Suppressor macrophage treated with lipopolysaccharide for 4 hours (primary cell): ENCODE results near the gene TK1.
A peak's percentile ranks its signal among the peaks of the same experiment; 100 is the strongest.
"Not testable (repeated sequence)": the region's sequence is repeated elsewhere in the genome, so short reads cannot be mapped to it uniquely, and the experiment has no call there.

Experiments
- DNase-seq: peaks from one replicate; pipeline ENCODE4 v3.0.0-alpha.2; 2020

The TK1 gene

GRCh38 chr17:78186692-78187595 lies at the start of gene TK1, which contains the start of gene AFMID:
TSS of gene TK1 (minus strand) at chr17:78187052. CDS start at chr17:78186994, 58 bp downstream.
TSS of gene AFMID (plus strand) at chr17:78187362. CDS start at chr17:78187371, 9 bp downstream.
- DNase-seq: peak; percentile 98

GRCh38 chr17:78235885-78236284 lies 49.0 kb upstream of the TK1 start:
- DNase-seq: no peak

- DNase-seq: not testable (repeated sequence)
These were observed 48.2 kb upstream of the TK1 start for GRCh38 chr17:78235022-78235421.

- DNase-seq: no peak
These were observed 47.5 kb upstream of the TK1 start for GRCh38 chr17:78234261-78234865.

GRCh38 chr17:78233678-78234077 lies 46.8 kb upstream of the TK1 start:
- no peak for DNase-seq

- no peak for DNase-seq
These were observed 46.0 kb upstream of the TK1 start for GRCh38 chr17:78232859-78233173.

GRCh38 chr17:78231991-78232858 lies 45.4 kb upstream of the TK1 start:
- DNase-seq: peak; percentile 37

- DNase-seq: no peak
These were observed 44.4 kb upstream of the TK1 start, which contains the start of gene TMEM235 for GRCh38 chr17:78230996-78231935. TSS of gene TMEM235 (plus strand) at chr17:78231631. CDS start at chr17:78232024, 393 bp downstream.

- DNase-seq: no peak
These were observed 43.6 kb upstream of the TK1 start for GRCh38 chr17:78230252-78230962.

GRCh38 chr17:78228176-78228575 lies 41.3 kb upstream of the TK1 start:
- peak; percentile 30 for DNase-seq

- peak; percentile 86 for DNase-seq
These were observed 40.6 kb upstream of the TK1 start for GRCh38 chr17:78227455-78227916.

- peak; percentile 85 for DNase-seq
These were observed 40.1 kb upstream of the TK1 start for GRCh38 chr17:78226759-78227454.

- DNase-seq: no peak
These were observed 39.4 kb upstream of the TK1 start for GRCh38 chr17:78226055-78226758.

GRCh38 chr17:78225088-78225865 lies 38.4 kb upstream of the TK1 start:
- no peak for DNase-seq

GRCh38 chr17:78224231-78225087 lies 37.6 kb upstream of the TK1 start:
- DNase-seq: no peak

GRCh38 chr17:78223765-78224164 lies 36.9 kb upstream of the TK1 start:
- DNase-seq: no peak

- DNase-seq: no peak
These were observed 36.2 kb upstream of the TK1 start for GRCh38 chr17:78223061-78223460.
